ENCODE results near the gene CYP27B1.

DNA sequence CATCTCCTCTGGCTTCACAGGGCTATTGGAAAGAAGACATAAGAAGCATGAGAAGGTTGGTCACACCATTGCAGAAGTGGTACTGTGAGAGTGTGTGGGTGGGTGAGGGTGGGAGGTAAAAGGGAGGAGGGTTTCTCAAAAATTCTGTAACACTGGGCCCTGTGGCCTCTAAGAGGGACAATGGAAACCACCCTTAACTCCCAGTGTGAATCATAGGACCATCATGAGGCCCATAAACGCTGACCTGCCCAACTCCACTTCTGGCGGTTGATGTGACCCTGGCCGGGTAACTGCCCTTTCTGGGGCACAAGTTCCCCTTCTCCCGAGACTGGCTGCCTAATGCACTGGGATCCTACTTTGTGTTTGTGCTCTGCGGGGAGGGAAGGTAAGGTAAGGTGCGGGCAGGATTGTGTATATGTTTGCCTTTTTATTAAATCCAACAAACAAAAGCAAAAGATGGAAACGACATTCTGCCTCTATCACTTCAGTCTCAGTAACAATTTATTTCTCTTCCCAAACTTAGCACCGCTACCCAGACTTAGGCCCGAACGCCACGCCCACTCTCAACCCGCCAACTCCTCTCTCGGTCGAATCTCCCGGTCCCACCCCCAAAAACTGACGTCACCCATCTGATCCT is 4.5 kb upstream of the CYP27B1 start:
- TF ChIP-seq, protein P1, sequence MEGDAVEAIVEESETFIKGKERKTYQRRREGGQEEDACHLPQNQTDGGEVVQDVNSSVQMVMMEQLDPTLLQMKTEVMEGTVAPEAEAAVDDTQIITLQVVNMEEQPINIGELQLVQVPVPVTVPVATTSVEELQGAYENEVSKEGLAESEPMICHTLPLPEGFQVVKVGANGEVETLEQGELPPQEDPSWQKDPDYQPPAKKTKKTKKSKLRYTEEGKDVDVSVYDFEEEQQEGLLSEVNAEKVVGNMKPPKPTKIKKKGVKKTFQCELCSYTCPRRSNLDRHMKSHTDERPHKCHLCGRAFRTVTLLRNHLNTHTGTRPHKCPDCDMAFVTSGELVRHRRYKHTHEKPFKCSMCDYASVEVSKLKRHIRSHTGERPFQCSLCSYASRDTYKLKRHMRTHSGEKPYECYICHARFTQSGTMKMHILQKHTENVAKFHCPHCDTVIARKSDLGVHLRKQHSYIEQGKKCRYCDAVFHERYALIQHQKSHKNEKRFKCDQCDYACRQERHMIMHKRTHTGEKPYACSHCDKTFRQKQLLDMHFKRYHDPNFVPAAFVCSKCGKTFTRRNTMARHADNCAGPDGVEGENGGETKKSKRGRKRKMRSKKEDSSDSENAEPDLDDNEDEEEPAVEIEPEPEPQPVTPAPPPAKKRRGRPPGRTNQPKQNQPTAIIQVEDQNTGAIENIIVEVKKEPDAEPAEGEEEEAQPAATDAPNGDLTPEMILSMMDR (IDR thresholded peaks at IDR 0.05 in 8 of 11, conservative IDR thresholded peaks at IDR 0.05 in 3 of 11): no peak
- TF ChIP-seq POLR2A (IDR thresholded peaks at IDR 0.05) (no peak), POLR2AphosphoS5 (IDR thresholded peaks at IDR 0.05) (no peak)
